Measurements from ENCODE around the gene UNC45B. TPM values are rescaled to one million over a fixed set of nuclear protein-coding genes. Genes with fewer than 3 reads are reported as not detected.

Gene UNC45B
- total and polyA plus RNA-seq, 2 donors (not counting 3 experiments of a cell fraction or from before 2014, with no cell fraction given), result not detected

DNA sequence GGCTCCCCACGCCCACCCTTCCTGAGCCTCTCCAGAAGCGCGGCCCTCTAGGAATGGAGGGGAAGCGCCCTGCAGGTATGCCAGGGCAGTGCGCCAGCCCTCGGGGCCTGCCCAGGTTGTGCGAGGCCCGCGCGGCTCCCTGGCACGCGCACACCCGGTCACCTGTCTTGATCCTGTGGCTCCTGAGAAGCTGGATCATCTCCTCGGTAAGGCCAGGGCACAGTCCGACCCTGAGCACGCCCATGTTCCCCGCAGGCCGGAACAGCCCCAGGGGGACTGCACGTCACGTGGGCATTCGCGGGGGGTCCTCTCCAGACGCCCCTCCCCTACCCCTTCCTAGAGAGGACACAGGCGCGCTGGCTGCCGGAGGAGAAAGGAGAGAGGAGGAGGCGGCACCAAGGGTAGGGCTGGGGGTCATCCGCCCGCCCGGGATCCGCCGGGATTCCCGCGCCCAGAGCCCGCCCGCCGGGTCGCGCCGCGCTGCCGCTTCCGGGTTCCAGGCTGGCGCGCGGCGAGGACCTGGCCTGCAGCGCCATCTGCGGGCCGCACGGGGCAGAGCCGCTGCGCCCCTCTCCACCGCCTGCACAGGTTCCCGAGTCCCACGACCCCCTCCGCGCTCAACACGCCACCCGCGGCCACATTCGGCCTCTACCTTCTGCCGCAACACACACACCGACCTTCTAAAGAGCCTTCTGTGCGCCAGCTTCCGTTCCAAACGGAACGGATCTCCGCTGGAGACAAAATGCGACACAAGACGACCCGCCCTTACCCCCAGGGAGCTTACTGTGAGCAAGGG, 28.0 kb upstream of the UNC45B start, which contains the start of gene RAD51D:
RAD51D (minus strand) TSS at position 491 of the 796 bp plus-strand sequence; CDS start at position 244, 247 bp downstream.
- Histone ChIP-seq H3K27ac (ENCODE audit: insufficient read depth, low read depth, low read length) (peak within 1 kb of the TSS; percentile 56), H3K9ac (replicated peaks; ENCODE audit: extremely low read depth, insufficient read depth, low read length) (peak within 1 kb of the TSS; percentile 84), H2AFZ (ENCODE audit: low read depth, low read length) (peak within 1 kb of the TSS; percentile 95), H3K9me1 (replicated peaks; ENCODE audit: control insufficient read depth, extremely low read depth, insufficient read depth, low read length) (no peaks in the 10 kb centered on the region), H3K4me1 (ENCODE audit: control insufficient read depth, extremely low read depth, insufficient read depth, low read length) (peaks cover 13% of the 10 kb centered on the region), H3K27me3 (ENCODE audit: control insufficient read depth in 2 of 2, insufficient read depth in 2 of 2, low read length in 2 of 2) (no peaks in the 10 kb centered on the region), H3K36me3 (ENCODE audit: control insufficient read depth in 2 of 2, extremely low read depth in 1 of 2, insufficient read depth in 2 of 2, low read length in 2 of 2) (no peaks in the 10 kb centered on the region), H3K4me3 (replicated peaks in 1 of 3; ENCODE audit: insufficient read depth in 1 of 3, low read depth in 1 of 3, low read length in 3 of 3) (peak within 1 kb of the TSS; percentile 39 to 83 (median 45)), H3K4me2 (ENCODE audit: insufficient read depth, low read length) (peak within 1 kb of the TSS; percentile 71), H4K20me1 (replicated peaks; ENCODE audit: control insufficient read depth, extremely low read depth, insufficient read depth, low read length) (no peaks in the 10 kb centered on the region), H3K79me2 (ENCODE audit: control insufficient read depth, insufficient read depth, low read length) (peaks cover 5% of the 10 kb centered on the region), H3K9me3 (replicated peaks; ENCODE audit: control insufficient read depth, insufficient read depth, low read length) (no peaks in the 10 kb centered on the region)
- BruUV-seq (replicated peaks), result TSS peak; percentile 48
- intact Hi-C loops (cut with micrococcal nuclease) (loop anchor here (1.0 to 2.0 kb wide), 7 partner anchors 30 to 699 kb away; partner anchors contain the start of gene RFFL), dilution Hi-C loops (cut with MboI; ENCODE audit: extremely low pct_ligation_motif_present, low sequenced_read_pairs) (loop anchor here (25.0 kb wide), 1 partner anchor 132 kb away; the partner anchor contains the start of gene LIG3)
- TF ChIP-seq POLR2AphosphoS5 (IDR thresholded peaks at IDR 0.05; ENCODE audit: insufficient read depth, low read depth, low read length) (peak; percentile 84), MYC (IDR thresholded peaks at IDR 0.05; ENCODE audit: low read depth, low read length) (no peak), POLR2A (IDR thresholded peaks at IDR 0.05; ENCODE audit: low read depth, low read length) (peak; percentile 65), GATA2 (IDR thresholded peaks at IDR 0.05; ENCODE audit: insufficient read depth, insufficient read length, low read depth, low read length) (no peak), JUN (IDR thresholded peaks at IDR 0.05; ENCODE audit: borderline replicate concordance, insufficient read depth, insufficient read length, low read depth) (no peak)
- TF ChIP-seq, protein P1, sequence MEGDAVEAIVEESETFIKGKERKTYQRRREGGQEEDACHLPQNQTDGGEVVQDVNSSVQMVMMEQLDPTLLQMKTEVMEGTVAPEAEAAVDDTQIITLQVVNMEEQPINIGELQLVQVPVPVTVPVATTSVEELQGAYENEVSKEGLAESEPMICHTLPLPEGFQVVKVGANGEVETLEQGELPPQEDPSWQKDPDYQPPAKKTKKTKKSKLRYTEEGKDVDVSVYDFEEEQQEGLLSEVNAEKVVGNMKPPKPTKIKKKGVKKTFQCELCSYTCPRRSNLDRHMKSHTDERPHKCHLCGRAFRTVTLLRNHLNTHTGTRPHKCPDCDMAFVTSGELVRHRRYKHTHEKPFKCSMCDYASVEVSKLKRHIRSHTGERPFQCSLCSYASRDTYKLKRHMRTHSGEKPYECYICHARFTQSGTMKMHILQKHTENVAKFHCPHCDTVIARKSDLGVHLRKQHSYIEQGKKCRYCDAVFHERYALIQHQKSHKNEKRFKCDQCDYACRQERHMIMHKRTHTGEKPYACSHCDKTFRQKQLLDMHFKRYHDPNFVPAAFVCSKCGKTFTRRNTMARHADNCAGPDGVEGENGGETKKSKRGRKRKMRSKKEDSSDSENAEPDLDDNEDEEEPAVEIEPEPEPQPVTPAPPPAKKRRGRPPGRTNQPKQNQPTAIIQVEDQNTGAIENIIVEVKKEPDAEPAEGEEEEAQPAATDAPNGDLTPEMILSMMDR (IDR thresholded peaks at IDR 0.05; ENCODE audit: extremely low read depth in 1 of 2, insufficient read depth in 1 of 2, low read depth in 1 of 2, low read length in 2 of 2), result peak; percentile 89 to 95
- TF ChIP-seq, protein P2, sequence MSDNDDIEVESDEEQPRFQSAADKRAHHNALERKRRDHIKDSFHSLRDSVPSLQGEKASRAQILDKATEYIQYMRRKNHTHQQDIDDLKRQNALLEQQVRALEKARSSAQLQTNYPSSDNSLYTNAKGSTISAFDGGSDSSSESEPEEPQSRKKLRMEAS (IDR thresholded peaks at IDR 0.05; ENCODE audit: insufficient read depth, insufficient read length), result peak; percentile 39
- peak; percentile 75 for DNase-seq (ENCODE audit: low read depth, low spot score)
- ChIA-PET POLR2A (interaction anchor here (1.0 to 1.2 kb wide), 2 partner anchors 139 to 735 kb away, joined by 3 read pairs; partner anchors contain the start of gene LIG3), CTCF (interaction anchor here (0.6 to 6.0 kb wide), 22 partner anchors 11 to 707 kb away, joined by 3 to 100 read pairs (median 6); no protein-coding TSS in a partner anchor)
- FAIRE-seq, result peak; percentile 66

Data from endothelial cell of umbilical vein (primary cell).